ENCODE measurements around the gene ZSCAN31.

The ZSCAN31 gene

DNA sequence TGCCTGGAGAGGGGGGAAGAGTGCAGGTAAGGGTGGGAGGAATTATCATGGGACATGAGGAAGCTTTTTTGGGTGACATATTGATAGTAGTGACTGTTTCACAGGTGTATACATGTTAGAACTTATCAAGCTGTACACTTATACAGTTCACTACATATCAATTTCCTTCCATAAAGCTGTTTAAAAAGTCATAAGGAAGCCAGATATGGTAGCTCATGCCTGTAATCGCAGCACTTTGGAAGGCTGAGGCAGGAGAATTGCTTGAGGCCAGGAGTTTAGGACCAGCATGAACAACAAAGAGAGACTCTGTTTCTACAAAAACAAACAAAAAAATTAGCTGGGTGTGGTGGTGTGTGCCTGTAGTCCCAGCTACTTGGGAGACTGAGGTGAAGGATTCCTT lies 41.9 kb upstream of the ZSCAN31 start:
- TF ChIP-seq ZBTB7A (IDR thresholded peaks at IDR 0.05; ENCODE audit: low read depth) (no peak), RAD21 (IDR thresholded peaks at IDR 0.05; ENCODE audit: low read depth) (no peak), CEBPB (IDR thresholded peaks at IDR 0.05) (no peak), TCF12 (IDR thresholded peaks at IDR 0.05; ENCODE audit: low read depth) (no peak), EGR1 (IDR thresholded peaks at IDR 0.05) (no peak), FOXM1 (IDR thresholded peaks at IDR 0.05; ENCODE audit: borderline replicate concordance, low read depth) (no peak), EP300 (IDR thresholded peaks at IDR 0.05; ENCODE audit: borderline replicate concordance) (no peak), TEAD4 (IDR thresholded peaks at IDR 0.05) (no peak), NFIC (IDR thresholded peaks at IDR 0.05) (no peak), YY1 (IDR thresholded peaks at IDR 0.05; ENCODE audit: low read depth) (no peak), TAF1 (IDR thresholded peaks at IDR 0.05; ENCODE audit: low read depth) (no peak), CREB1 (IDR thresholded peaks at IDR 0.05; ENCODE audit: low read depth) (no peak)
- TF ChIP-seq, protein P1, sequence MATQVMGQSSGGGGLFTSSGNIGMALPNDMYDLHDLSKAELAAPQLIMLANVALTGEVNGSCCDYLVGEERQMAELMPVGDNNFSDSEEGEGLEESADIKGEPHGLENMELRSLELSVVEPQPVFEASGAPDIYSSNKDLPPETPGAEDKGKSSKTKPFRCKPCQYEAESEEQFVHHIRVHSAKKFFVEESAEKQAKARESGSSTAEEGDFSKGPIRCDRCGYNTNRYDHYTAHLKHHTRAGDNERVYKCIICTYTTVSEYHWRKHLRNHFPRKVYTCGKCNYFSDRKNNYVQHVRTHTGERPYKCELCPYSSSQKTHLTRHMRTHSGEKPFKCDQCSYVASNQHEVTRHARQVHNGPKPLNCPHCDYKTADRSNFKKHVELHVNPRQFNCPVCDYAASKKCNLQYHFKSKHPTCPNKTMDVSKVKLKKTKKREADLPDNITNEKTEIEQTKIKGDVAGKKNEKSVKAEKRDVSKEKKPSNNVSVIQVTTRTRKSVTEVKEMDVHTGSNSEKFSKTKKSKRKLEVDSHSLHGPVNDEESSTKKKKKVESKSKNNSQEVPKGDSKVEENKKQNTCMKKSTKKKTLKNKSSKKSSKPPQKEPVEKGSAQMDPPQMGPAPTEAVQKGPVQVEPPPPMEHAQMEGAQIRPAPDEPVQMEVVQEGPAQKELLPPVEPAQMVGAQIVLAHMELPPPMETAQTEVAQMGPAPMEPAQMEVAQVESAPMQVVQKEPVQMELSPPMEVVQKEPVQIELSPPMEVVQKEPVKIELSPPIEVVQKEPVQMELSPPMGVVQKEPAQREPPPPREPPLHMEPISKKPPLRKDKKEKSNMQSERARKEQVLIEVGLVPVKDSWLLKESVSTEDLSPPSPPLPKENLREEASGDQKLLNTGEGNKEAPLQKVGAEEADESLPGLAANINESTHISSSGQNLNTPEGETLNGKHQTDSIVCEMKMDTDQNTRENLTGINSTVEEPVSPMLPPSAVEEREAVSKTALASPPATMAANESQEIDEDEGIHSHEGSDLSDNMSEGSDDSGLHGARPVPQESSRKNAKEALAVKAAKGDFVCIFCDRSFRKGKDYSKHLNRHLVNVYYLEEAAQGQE (IDR thresholded peaks at IDR 0.05; ENCODE audit: low read depth): no peak
- TF ChIP-seq, protein P2, sequence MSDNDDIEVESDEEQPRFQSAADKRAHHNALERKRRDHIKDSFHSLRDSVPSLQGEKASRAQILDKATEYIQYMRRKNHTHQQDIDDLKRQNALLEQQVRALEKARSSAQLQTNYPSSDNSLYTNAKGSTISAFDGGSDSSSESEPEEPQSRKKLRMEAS (IDR thresholded peaks at IDR 0.05): no peak
- TF ChIP-seq, protein P3, sequence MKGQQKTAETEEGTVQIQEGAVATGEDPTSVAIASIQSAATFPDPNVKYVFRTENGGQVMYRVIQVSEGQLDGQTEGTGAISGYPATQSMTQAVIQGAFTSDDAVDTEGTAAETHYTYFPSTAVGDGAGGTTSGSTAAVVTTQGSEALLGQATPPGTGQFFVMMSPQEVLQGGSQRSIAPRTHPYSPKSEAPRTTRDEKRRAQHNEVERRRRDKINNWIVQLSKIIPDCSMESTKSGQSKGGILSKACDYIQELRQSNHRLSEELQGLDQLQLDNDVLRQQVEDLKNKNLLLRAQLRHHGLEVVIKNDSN (IDR thresholded peaks at IDR 0.05): no peak

DNA sequence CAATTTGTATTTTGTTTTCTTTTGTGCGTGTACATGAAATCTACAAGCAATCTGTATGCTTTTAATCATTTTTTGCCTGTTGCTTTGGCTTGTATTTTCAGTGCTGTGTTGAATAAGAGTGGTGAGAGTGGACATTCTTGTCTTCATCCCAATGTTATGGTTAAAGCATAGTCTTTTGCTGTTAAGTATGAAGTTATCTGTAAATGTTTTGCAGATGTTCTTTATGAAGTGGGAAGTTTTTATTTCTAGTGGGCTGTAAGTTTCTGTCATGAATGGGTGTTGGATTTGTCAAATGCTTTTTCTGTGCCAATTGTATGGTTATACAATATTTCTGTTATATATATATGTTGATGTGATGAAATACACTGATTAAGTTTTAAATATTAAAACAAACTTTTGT lies 38.0 kb upstream of the ZSCAN31 start:
- TF ChIP-seq TEAD4 (IDR thresholded peaks at IDR 0.05) (no peak), ZBTB7A (IDR thresholded peaks at IDR 0.05; ENCODE audit: low read depth) (no peak), NFIC (IDR thresholded peaks at IDR 0.05) (no peak), TAF1 (IDR thresholded peaks at IDR 0.05; ENCODE audit: low read depth) (no peak), YY1 (IDR thresholded peaks at IDR 0.05; ENCODE audit: low read depth) (no peak), TCF12 (IDR thresholded peaks at IDR 0.05; ENCODE audit: low read depth) (no peak), RAD21 (IDR thresholded peaks at IDR 0.05; ENCODE audit: low read depth) (no peak), EGR1 (IDR thresholded peaks at IDR 0.05) (no peak), CREB1 (IDR thresholded peaks at IDR 0.05; ENCODE audit: low read depth) (no peak), CEBPB (IDR thresholded peaks at IDR 0.05) (no peak), FOXM1 (IDR thresholded peaks at IDR 0.05; ENCODE audit: borderline replicate concordance, low read depth) (no peak)
- TF ChIP-seq, protein P3 (IDR thresholded peaks at IDR 0.05): no peak
- TF ChIP-seq, protein P2 (IDR thresholded peaks at IDR 0.05): no peak

DNA sequence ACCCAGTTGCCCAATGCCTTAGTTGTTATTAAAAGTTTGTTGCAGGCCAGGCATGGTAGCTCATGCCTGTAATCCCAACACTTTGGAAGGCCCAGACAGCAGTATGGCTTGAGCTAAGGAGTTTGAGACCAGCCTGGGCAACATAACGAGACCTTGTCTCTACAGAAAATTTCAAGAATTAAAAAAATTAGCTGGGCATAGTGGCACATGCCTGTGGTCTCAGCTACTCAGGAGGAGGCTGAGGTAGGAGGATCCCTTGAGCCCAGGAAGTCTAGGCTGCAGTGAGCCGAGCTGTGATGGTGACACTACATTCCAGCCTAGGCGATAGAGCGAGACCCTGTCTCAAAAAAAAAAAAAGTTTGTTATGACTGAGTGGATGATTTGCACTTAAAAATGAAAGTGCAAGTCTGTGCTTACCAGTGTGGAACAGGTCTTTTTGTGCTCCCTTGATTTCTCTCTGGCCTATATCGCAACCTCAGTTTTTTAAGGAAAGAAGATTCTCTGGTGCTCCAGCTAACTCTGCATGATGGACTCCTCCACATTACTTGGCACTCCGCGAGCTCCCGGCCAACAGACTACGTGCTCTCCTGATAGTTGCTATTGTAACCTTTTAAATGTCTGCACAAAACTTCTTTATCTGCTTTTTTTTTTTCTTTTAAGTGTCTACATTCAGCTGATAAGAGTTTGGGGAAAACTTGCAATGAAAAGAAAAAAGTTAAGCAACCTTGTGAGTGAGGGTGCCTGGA lies 35.9 kb upstream of the ZSCAN31 start:
- TF ChIP-seq EP300 (IDR thresholded peaks at IDR 0.05; ENCODE audit: borderline replicate concordance): no peak
- no peak for TF ChIP-seq TEAD4 (IDR thresholded peaks at IDR 0.05)
- TF ChIP-seq, protein P2 (IDR thresholded peaks at IDR 0.05): no peak
- no peak for TF ChIP-seq ZBTB7A (IDR thresholded peaks at IDR 0.05; ENCODE audit: low read depth)
- TF ChIP-seq RAD21 (IDR thresholded peaks at IDR 0.05; ENCODE audit: low read depth): no peak
- no peak for TF ChIP-seq CEBPB (IDR thresholded peaks at IDR 0.05)

DNA sequence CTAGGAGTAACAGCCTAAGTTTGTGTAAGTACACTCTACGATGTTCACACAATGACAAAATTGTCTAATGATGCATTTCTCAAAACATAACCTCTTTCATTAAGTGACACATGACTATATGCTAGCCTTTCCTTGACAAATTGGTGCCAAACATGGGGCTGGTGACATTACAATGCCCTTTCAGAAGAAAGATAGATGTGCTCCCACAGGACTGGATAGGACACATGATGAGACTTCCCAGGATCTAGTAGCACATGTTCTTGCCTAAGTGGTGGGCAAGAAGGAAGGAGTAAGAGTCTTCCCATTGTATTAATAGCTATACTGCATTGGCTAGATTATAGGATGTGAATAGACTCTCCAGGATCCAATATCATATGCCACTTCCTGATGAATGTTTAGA lies 35.3 kb upstream of the ZSCAN31 start:
- TF ChIP-seq TAF1 (IDR thresholded peaks at IDR 0.05; ENCODE audit: low read depth): no peak
- TF ChIP-seq NFIC (IDR thresholded peaks at IDR 0.05): no peak
- no peak for TF ChIP-seq EGR1 (IDR thresholded peaks at IDR 0.05)
- TF ChIP-seq, protein P1 (IDR thresholded peaks at IDR 0.05; ENCODE audit: low read depth): no peak
- TF ChIP-seq CEBPB (IDR thresholded peaks at IDR 0.05): no peak
- TF ChIP-seq CREB1 (IDR thresholded peaks at IDR 0.05; ENCODE audit: low read depth): no peak
- TF ChIP-seq, protein P2 (IDR thresholded peaks at IDR 0.05): no peak
- no peak for TF ChIP-seq TCF12 (IDR thresholded peaks at IDR 0.05; ENCODE audit: low read depth)
- no peak for TF ChIP-seq RAD21 (IDR thresholded peaks at IDR 0.05; ENCODE audit: low read depth)
- no peak for TF ChIP-seq TEAD4 (IDR thresholded peaks at IDR 0.05)

DNA sequence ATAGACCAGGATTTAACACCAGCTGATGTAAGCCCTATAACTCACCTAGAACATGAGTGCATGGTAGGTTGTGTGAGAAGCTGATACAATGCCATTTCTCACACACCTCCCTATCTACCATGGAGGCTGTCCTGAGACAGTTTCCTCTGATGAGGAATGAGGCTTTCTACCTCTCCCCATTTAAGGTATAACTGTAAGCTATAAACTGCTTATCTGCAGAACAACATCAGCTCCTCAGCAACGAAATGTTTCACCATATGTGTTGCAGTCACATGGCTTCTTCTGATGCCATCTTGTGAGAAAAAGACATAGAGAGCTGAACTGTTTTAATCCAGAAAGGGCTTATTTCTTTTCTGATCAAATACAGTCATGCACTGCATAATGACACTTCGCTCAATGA lies 34.5 kb upstream of the ZSCAN31 start:
- TF ChIP-seq YY1 (IDR thresholded peaks at IDR 0.05; ENCODE audit: low read depth): no peak

Measured in Ishikawa (cell line).